HepG2 (cell line): ENCODE measurements around the gene KLHL21. TPM values are rescaled to one million over a fixed set of nuclear protein-coding genes. Genes with fewer than 3 reads are reported as not detected.

Experiments
- KLF11 ChIP-seq: IDR thresholded peaks from 2 replicates; pipeline ENCODE4 v1.6.1; 2016; ENCODE audit warnings: missing compliant biosample characterization
- MAX ChIP-seq: IDR thresholded peaks from 2 replicates; pipeline ENCODE4 v1.6.1; 2012; ENCODE audit warnings: inconsistent platforms
- MXI1 ChIP-seq: IDR thresholded peaks from 3 replicates; pipeline ENCODE4 v1.6.1; 2012; ENCODE audit warnings: low read depth, low read length, inconsistent platforms, borderline replicate concordance
- PHB2 ChIP-seq: fragments of 450-650 bp; IDR thresholded peaks from 2 replicates; pipeline ENCODE4 v1.6.1; 2018; ENCODE audit not compliant: partially characterized antibody
- SMAD3 ChIP-seq: sonication (generic); formaldehyde crosslinking; IDR thresholded peaks from 2 replicates; pipeline ENCODE4 v1.4.0; 2020; ENCODE audit warnings: missing genetic modification reagents
- TBX2 ChIP-seq: sonication (generic); formaldehyde crosslinking; IDR thresholded peaks from 2 replicates; pipeline ENCODE4 v1.5.0; 2020; ENCODE audit warnings: missing genetic modification reagents, mild to moderate bottlenecking, borderline replicate concordance
- TFDP2 ChIP-seq: sonication (generic); formaldehyde crosslinking; IDR thresholded peaks from 2 replicates; pipeline ENCODE4 v1.4.0; 2020; ENCODE audit warnings: missing genetic modification reagents
- ZC3H4 ChIP-seq: sonication (generic); formaldehyde crosslinking; IDR thresholded peaks from 2 replicates; pipeline ENCODE4 v1.4.0; 2020; ENCODE audit warnings: missing genetic modification reagents, borderline replicate concordance
- ZNF180 ChIP-seq: sonication (generic); formaldehyde crosslinking; IDR thresholded peaks from 2 replicates; pipeline ENCODE4 v1.4.0; 2020; ENCODE audit warnings: low read depth, missing genetic modification reagents, borderline replicate concordance
- ZNF367 ChIP-seq: sonication (generic); formaldehyde crosslinking; IDR thresholded peaks from 2 replicates; pipeline ENCODE4 v1.4.0; 2020; ENCODE audit warnings: missing genetic modification reagents, borderline replicate concordance
- ZNF414 ChIP-seq: sonication (generic); formaldehyde crosslinking; IDR thresholded peaks from 2 replicates; pipeline ENCODE4 v1.5.0; 2020; ENCODE audit warnings: missing genetic modification reagents
- ZNF572 ChIP-seq: sonication (generic); formaldehyde crosslinking; IDR thresholded peaks from 2 replicates; pipeline ENCODE4 v1.5.1; 2020; ENCODE audit warnings: mild to moderate bottlenecking, missing genetic modification reagents
- ZNF775 ChIP-seq: sonication (generic); formaldehyde crosslinking; IDR thresholded peaks from 2 replicates; pipeline ENCODE4 v1.4.0; 2020; ENCODE audit warnings: missing genetic modification reagents, mild to moderate bottlenecking, moderate library complexity, borderline replicate concordance
- polyA plus RNA-seq, 8 experiments: library from polyadenylated mRNA; depleted of rRNA in 3 of 8; stranded (reverse) in 7 of 8; unstranded in 1 of 8; fragments of >200 nt; fragmentation: Illumina TruSeq in 4 of 8; extraction: Trizol in 4 of 8; gene quantifications; 2 replicates each; pipeline versions ENCODE4 v1.2.1 to v1.2.3, GENCODE V29; 2011 to 2016; ENCODE audit warnings: low read depth in 4 of 8, missing spikeins in 1 of 8, mixed read lengths in 1 of 8; ENCODE audit not compliant: insufficient read depth in 1 of 8
- total RNA-seq, 5 experiments: library from RNA; depleted of rRNA; stranded (reverse); fragments of >200 nt; fragmentation: Illumina TruSeq; extraction: Trizol; gene quantifications; 2 replicates each; pipeline ENCODE4 v1.2.3, GENCODE V29; 2016; ENCODE audit warnings: low read depth in 1 of 5
- TF ChIP-seq, protein P1 (sequence below), 2 experiments: sonication (generic) in 1 of 2; formaldehyde crosslinking in 1 of 2; IDR thresholded peaks; 2 replicates each; pipeline versions ENCODE4 v1.5.1 to v1.6.1; 2011 to 2020; ENCODE audit warnings: borderline replicate concordance in 1 of 2, low read depth in 1 of 2, low read length in 1 of 2, mild to moderate bottlenecking in 1 of 2, missing genetic modification reagents in 1 of 2, moderate library complexity in 1 of 2
- TF ChIP-seq, protein P2 (sequence below): sonication (generic); formaldehyde crosslinking; IDR thresholded peaks from 2 replicates; pipeline ENCODE4 v1.8.0; 2023; ENCODE audit warnings: mild to moderate bottlenecking, missing genetic modification reagents

KLHL21 gene
- total and polyA plus RNA-seq, 2 of the 13 experiments (the other 11 are each of a cell fraction or from before 2014, with no cell fraction given): 14.8 to 25.0 TPM

DNA sequence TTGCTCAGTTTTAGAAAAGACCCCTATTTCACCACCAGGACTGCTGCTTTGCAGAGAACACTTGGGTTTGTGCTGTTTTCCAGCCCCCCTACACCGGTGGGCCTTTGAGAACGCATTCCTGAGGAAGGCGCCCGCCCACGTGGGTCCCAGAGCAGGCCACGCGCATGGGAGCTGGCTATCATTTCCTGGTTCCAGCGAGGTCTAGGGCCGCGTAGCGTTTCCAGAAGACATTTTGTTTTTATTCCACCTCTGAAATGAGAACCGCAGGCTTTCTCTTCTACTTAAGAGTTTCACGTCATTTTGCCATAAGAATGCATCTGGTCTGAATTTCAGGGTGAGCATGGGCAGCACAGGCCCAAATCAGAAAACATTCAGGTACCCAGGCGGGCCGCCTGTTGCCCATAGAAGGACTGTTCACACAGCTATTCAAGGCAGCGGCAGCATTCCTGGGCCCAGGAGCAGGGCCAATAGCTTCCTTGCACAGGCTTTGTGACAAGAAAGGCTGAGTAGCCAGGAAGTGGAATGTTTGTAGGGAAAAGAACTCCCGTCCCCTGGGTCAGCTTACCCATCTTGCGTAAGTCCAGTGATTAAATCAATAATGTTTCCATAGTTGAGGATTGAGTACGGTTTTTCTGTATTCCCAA is 1.4 kb upstream of the KLHL21 start (continued):
- TF ChIP-seq, protein P1, sequence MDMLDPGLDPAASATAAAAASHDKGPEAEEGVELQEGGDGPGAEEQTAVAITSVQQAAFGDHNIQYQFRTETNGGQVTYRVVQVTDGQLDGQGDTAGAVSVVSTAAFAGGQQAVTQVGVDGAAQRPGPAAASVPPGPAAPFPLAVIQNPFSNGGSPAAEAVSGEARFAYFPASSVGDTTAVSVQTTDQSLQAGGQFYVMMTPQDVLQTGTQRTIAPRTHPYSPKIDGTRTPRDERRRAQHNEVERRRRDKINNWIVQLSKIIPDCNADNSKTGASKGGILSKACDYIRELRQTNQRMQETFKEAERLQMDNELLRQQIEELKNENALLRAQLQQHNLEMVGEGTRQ (IDR thresholded peaks at IDR 0.05; ENCODE audit: low read depth, low read length): 0 out of 2 replicates have a peak, but pooled peaks have one; percentile 9
- TF ChIP-seq, protein P1 (CRISPR knock-in tag; IDR thresholded peaks at IDR 0.05; ENCODE audit: borderline replicate concordance): peak; percentile 22; the same call in 1 of the 2 replicates
- TF ChIP-seq, protein P2, sequence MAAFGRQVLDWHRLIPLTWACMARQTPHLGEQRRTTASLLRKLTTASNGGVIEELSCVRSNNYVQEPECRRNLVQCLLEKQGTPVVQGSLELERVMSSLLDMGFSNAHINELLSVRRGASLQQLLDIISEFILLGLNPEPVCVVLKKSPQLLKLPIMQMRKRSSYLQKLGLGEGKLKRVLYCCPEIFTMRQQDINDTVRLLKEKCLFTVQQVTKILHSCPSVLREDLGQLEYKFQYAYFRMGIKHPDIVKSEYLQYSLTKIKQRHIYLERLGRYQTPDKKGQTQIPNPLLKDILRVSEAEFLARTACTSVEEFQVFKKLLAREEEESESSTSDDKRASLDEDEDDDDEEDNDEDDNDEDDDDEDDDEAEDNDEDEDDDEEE (CRISPR knock-in tag): no peak
- TF ChIP-seq ZNF572 (CRISPR knock-in tag) (no peak), ZNF367 (CRISPR knock-in tag) (no peak), MXI1 (peak; percentile 76; the same call in 1 of the 3 replicates), ZNF414 (CRISPR knock-in tag) (no peak; the same call in 1 of the 2 replicates), ZNF180 (CRISPR knock-in tag) (peak; percentile 25; the same call in 1 of the 2 replicates), SMAD3 (no peak; the same call in 1 of the 2 replicates), KLF11 (no peak), ZC3H4 (no peak), TBX2 (CRISPR knock-in tag) (peak; percentile 60; the same call in 1 of the 2 replicates), ZNF775 (no peak), PHB2 (no peak), TFDP2 (CRISPR knock-in tag) (peak; percentile 58), MAX (peak; percentile 93)
